AG04450 (cell line): Measurements from ENCODE around the gene PLN. TPM values are rescaled to one million over a fixed set of nuclear protein-coding genes. Genes with fewer than 3 reads are reported as not detected.

Source experiments
- CTCF ChIA-PET: fragments of 300-600, 350-600 bp; formaldehyde crosslinking; extraction: SDS; loops from one replicate; lab custom pipeline; 2022; ENCODE audit warnings: antibody characterized with exemption, inconsistent platforms; lab: Charles Lee
- POLR2A ChIA-PET: fragments of 350-600 bp; formaldehyde crosslinking; extraction: SDS; loops from one replicate; lab custom pipeline; 2021; ENCODE audit warnings: antibody characterized with exemption, inconsistent platforms; lab: Yijun Ruan, JAX
- DNase-seq: peaks from one replicate; pipeline ENCODE4 v3.0.0-alpha.2; 2011; ENCODE audit warnings: low read depth, low spot score
- H3K27ac ChIP-seq: one replicate; pipeline ENCODE4 v1.5.1; 2012; ENCODE audit warnings: low read depth, low read length, control low read depth
- H3K27me3 ChIP-seq: one replicate; pipeline ENCODE4 v1.6.0; 2012; ENCODE audit warnings: low read length; ENCODE audit not compliant: control insufficient read depth, insufficient read depth
- H3K4me3 ChIP-seq: 2 replicates; pipeline ENCODE4 v1.5.1; 2011; ENCODE audit warnings: mild to moderate bottlenecking, low read depth, low read length, control low read depth
- H3K9me3 ChIP-seq: 2 replicates; pipeline ENCODE4 v1.5.1; 2012; ENCODE audit warnings: low read length; ENCODE audit not compliant: control insufficient read depth, insufficient read depth
- CTCF ChIP-seq: IDR thresholded peaks from 2 replicates; pipeline ENCODE4 v1.5.1; 2011; ENCODE audit warnings: low read depth, low read length, control low read depth, inconsistent platforms
- polyA minus RNA-seq: library from RNA; depleted of rRNA, polyadenylated mRNA; stranded (reverse); fragments of >200 nt; gene quantifications from 2 replicates; pipeline ENCODE4 v1.2.3, GENCODE V29; 2011; rRNA and poly(A)+ RNA removed
- polyA plus RNA-seq: library from polyadenylated mRNA; depleted of rRNA; stranded (reverse); fragments of >200 nt; gene quantifications from 2 replicates; pipeline ENCODE4 v1.2.3, GENCODE V29; 2011; rRNA removed

Gene PLN
- polyA plus RNA-seq, result 0.10 and 0.14 TPM in 2 replicates
- polyA minus RNA-seq, result not detected in 2 replicates

GRCh38 chr6:118548136-118548535 is at the start of gene PLN:
PLN (plus strand) TSS chr6:118548296; CDS start chr6:118558922, 10,626 bp downstream.
- Histone ChIP-seq H3K9me3 (no peaks in the 10 kb centered on the region), H3K4me3 (no peak within 1 kb of the TSS), H3K27me3 (no peaks in the 10 kb centered on the region), H3K27ac (no peak within 1 kb of the TSS)
- DNase-seq, result no peak
- no peak for TF ChIP-seq CTCF
- ChIA-PET CTCF (interaction anchor here (0.7 to 2.8 kb wide), 4 partner anchors 32 to 265 kb away, joined by 3 to 12 read pairs (median 6); no protein-coding TSS in a partner anchor), POLR2A (no interaction called here)

GRCh38 chr6:118500130-118501015 is 47.7 kb upstream of the PLN start:
- POLR2A ChIA-PET, result no interaction called here

GRCh38 chr6:118501099-118501498 is 47.0 kb upstream of the PLN start:
- POLR2A ChIA-PET, result no interaction called here
- Histone ChIP-seq H3K9me3 (peaks cover 11% of the 10 kb centered on the region), H3K27ac (no peak overlapping the region), H3K4me3 (no peak overlapping the region), H3K27me3 (no peaks in the 10 kb centered on the region)
- TF ChIP-seq CTCF, result no peak
- CTCF ChIA-PET, result interaction anchor here (0.7 to 2.0 kb wide), 3 partner anchors 9 to 299 kb away, joined by 3 to 13 read pairs (median 3); no protein-coding TSS in a partner anchor
- no peak for DNase-seq

More at GRCh38 chr6:118500130-118501015, 47.7 kb upstream of the PLN start:
- no peaks in the 10 kb centered on the region for H3K27me3 ChIP-seq
- H3K9me3 ChIP-seq, result peaks cover 11% of the 10 kb centered on the region
- DNase-seq, result no peak
- TF ChIP-seq CTCF, result no peak
- CTCF ChIA-PET, result interaction anchor here (0.7 to 2.0 kb wide), 3 partner anchors 9 to 300 kb away, joined by 3 to 13 read pairs (median 3); no protein-coding TSS in a partner anchor
- no peak overlapping the region for H3K4me3 ChIP-seq
- H3K27ac ChIP-seq, result no peak overlapping the region

GRCh38 chr6:118501765-118502164 is 46.3 kb upstream of the PLN start:
- Histone ChIP-seq H3K27me3 (no peaks in the 10 kb centered on the region), H3K27ac (no peak overlapping the region), H3K9me3 (peaks cover 11% of the 10 kb centered on the region), H3K4me3 (no peak overlapping the region)
- peak; percentile 18 for DNase-seq
- ChIA-PET POLR2A (no interaction called here), CTCF (no interaction called here)
- no peak for TF ChIP-seq CTCF

GRCh38 chr6:118502169-118502568 is 45.9 kb upstream of the PLN start:
- peaks cover 11% of the 10 kb centered on the region for H3K9me3 ChIP-seq
- H3K4me3 ChIP-seq, result no peak overlapping the region
- ChIA-PET POLR2A (no interaction called here), CTCF (no interaction called here)
- no peaks in the 10 kb centered on the region for H3K27me3 ChIP-seq
- DNase-seq, result no peak
- no peak for TF ChIP-seq CTCF
- H3K27ac ChIP-seq, result no peak overlapping the region
